K562 treated with DMSO at 1 percent for 12 hours (cell line): Measurements from ENCODE around the gene SLPI. TPM values are rescaled to one million over a fixed set of nuclear protein-coding genes. Genes with fewer than 3 reads are reported as not detected.

ENCODE experiments used
- total RNA-seq: library from RNA; unstranded; fragments of 300-600 nt; gene quantifications from 2 replicates; pipeline ENCODE4 v1.2.3, GENCODE V29; 2022; ENCODE audit not compliant: insufficient read depth

The SLPI gene
- total RNA-seq, result not detected in 2 replicates

DNA sequence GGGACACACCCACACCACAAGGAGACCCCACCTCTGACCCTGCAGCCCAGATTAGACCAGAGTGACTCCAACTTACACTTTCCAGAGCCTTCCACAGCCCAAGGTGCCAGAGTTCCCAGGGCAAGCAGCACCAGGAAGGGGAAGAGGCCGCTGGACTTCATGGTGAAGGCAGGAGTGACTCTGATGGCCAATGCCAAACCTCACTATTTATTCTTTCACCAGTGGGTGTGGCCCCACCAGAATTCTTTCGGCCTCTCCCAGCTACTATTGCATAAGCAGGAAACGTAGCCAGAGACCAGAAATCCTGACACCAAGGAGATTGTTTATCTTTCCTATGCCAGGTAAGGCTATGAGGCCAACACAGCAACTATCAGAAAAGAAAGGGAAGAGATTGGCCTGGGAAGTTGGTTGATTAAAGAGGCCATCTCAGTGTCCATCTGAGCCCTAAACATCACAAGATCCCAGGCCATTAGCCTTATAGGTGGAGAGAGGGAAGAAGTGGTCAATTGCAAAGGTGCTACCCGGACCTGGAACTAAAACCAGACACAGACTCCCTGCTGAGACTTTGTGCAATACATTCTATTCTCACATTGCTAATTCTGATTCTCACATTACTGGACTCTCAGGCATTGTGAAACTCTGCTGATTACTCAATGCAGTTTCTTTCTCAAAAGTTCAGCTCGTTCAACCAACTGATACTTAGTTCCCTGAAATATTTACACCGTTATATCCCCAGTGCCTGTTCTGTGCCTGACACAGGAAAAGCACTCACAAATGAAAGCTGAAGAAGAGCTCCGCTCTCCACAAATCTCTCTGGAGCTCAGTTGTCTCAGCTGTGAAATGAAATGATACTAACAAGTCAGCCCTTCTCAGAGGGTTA, at the start of gene SLPI:
TSS of gene SLPI (minus strand) at position 182 of the 880 bp plus-strand sequence. CDS start at position 161, 21 bp downstream.

GRCh38 chr20:45221076-45221475, 33.3 kb downstream of the SLPI start, which contains the start of gene SEMG2:
TSS of gene SEMG2 (plus strand) at chr20:45221373. CDS start at chr20:45221390, 17 bp downstream.

GRCh38 chr20:45206725-45207124, 47.6 kb downstream of the SLPI start, which contains the start of gene SEMG1:
TSS of gene SEMG1 (plus strand) at chr20:45207033. CDS start at chr20:45207054, 21 bp downstream.

Other genes with a start within 250 kb of the SLPI start
- not detected in 2 replicates for gene KCNS1, start 153.4 kb downstream of the SLPI start, total RNA-seq
- not detected in 2 replicates for gene WFDC5, start 139.4 kb downstream of the SLPI start, total RNA-seq
- not detected in 2 replicates for gene WFDC12, start 130.1 kb downstream of the SLPI start, total RNA-seq
- gene PI3, start 79.7 kb downstream of the SLPI start, total RNA-seq, result not detected in 2 replicates
- not detected in 2 replicates for gene SEMG1, start 47.5 kb downstream of the SLPI start, total RNA-seq
- gene SEMG2, start 33.2 kb downstream of the SLPI start, total RNA-seq, result not detected in 2 replicates
- not detected in 2 replicates for gene RBPJL, start 52.3 kb upstream of the SLPI start, total RNA-seq
- not detected in 2 replicates for gene MATN4, start 53.7 kb upstream of the SLPI start, total RNA-seq
- 10.0 and 15.6 TPM in 2 replicates for gene SDC4, start 93.9 kb upstream of the SLPI start, total RNA-seq
- gene SYS1, start 108.6 kb upstream of the SLPI start, total RNA-seq, result 11.9 and 19.6 TPM in 2 replicates
- gene TP53TG5, start 123.8 kb upstream of the SLPI start, total RNA-seq, result not detected in 2 replicates
- 59.6 and 63.6 TPM in 2 replicates for gene DBNDD2, start 153.7 kb upstream of the SLPI start, total RNA-seq
- gene PIGT, start 161.6 kb upstream of the SLPI start, total RNA-seq, result 89.3 and 114 TPM in 2 replicates
- gene WFDC2, start 215.2 kb upstream of the SLPI start, total RNA-seq, result not detected in 2 replicates